ENCODE results near the gene CPT2.

GRCh38 chr1:53196485-53197290, at the start of gene CPT2:
- TF ChIP-seq POLR2A (IDR thresholded peaks at IDR 0.05) (peak; percentile 86 to 93), CTCF (IDR thresholded peaks at IDR 0.05) (peak in 2 of 6 experiments; percentile 11 to 16)
